Suppressor macrophage (primary cell): ENCODE data around the gene BOD1L2.

Source experiments
- DNase-seq, 4 experiments: peaks; one replicate each; pipeline ENCODE4 v3.0.0-alpha.2; 2020 to 2022

Gene BOD1L2

DNA sequence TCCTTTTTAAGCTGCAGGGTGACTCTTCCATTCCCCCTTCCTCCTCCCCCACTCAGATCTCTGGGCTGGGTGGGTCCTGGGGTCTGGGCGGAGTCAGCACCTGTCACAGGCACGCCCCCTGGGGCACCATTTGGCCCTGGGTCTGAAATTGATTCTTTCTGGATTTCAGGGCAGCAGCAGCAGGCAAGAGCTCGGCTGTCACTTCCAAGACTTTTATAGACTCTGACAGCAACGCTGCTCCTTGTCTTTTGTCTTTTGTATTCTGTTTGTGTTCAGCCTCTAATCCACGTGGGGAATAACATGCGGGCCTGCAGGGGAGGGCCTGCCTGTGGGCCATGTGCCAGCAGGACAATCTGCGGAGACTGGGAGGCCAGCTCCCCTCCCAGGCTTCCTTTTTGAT is 3.9 kb downstream of the BOD1L2 start:
- no peak for DNase-seq

DNA sequence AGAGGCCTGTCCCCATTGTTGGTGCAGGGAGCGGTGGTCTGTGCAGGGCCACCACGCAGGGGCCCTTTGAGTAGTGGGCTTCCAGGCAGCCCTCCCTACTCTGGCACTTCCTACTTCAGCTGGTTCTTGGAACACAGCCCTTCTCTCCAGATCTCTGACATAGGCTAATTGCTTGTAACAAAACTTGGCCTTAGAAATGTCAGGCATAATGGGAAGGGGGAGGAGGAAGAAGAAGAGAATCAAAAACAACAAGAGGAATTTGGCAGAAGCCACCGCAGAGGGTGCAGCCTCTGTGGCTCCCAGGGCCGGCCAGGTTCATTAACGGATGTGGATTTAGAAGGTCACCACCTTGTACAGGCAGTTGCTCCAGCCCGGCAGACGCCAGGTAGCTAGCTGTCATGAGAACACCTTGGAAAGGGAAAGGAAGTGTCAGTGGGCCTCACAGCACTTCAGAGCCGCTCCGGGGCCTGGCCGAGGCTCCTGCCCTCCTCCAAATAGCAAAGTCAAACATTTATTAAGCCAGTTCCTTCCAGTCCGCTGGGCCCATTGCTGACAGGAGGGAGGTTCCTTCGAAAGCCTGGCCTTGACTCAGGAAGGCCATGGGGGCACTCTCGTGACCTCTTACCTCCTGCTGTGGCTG is 7.4 kb downstream of the BOD1L2 start:
- no peak for DNase-seq

DNA sequence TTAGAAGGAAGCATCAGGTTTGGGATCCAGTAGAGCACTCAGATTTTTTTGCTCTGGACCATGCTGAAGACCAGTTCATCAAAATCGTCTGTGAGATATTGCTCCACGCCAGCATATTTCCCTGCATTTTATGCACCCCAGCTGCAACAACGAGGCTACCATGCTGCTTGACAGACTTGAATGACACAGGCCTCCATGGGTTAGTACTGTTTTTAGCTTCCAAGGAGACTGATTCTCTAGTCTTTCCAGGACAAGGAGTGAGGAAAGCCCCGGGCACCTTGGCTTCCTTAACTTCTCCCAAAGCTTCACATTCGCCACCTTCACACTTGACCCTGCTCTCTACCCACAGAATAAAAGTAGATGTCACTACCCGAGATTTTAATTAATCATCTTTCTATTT is 17.5 kb downstream of the BOD1L2 start:
- DNase-seq = no peak

DNA sequence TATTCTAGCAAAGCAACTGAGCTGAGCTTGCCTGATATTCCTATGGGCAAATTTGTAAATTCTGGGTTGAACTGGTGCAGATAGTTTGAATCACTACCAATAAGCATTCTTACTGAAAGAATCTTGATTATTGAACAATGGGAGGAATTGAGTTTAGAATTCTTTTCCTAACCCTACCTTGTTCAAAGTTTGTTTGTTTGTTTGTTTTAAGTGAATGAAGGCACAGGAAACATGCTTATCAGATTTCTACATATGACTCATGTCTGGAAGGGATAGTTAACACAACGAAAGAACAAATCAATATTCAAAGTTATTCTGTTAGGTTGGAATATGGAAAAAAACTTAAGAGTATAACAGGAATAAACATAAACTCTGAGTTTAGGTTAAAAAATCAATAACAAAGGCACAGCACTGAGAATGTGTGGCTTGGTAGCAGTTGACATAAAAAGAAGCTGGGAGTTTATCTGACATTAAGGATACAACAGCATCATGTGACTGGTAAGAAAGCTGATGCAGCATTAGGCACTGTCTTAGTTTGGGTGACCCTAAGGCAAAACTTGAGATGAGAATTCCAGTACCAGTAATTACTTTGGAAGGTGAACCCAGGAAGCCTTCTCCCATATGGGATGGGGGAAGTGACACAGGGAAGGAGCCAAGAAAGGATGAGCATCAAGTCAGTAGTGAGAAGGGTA is 20.9 kb downstream of the BOD1L2 start:
- no peak for DNase-seq

GRCh38 chr18:57171026-57171425 is 24.1 kb downstream of the BOD1L2 start:
- DNase-seq = no peak

DNA sequence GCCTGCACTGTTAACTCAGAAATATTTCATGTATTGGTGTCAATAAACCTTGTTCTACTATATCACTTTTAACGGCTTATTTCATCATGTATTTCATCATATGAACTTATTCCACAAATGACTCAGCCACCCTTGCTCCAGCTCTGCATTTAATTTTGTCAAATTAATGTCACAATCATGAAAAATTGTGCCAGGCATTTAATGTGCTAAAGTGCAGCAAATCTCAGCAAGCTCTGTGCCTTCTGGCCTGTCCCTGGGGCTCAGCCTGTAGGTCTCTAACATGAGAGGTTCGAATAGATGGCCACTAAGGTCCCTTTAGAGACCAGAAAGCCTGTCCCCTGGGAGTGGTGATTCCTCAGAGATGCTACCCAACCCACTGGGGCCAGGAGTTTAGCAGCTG is 28.6 kb downstream of the BOD1L2 start:
- peak in 2 of 4 experiments; percentile 4 to 7 for DNase-seq

DNA sequence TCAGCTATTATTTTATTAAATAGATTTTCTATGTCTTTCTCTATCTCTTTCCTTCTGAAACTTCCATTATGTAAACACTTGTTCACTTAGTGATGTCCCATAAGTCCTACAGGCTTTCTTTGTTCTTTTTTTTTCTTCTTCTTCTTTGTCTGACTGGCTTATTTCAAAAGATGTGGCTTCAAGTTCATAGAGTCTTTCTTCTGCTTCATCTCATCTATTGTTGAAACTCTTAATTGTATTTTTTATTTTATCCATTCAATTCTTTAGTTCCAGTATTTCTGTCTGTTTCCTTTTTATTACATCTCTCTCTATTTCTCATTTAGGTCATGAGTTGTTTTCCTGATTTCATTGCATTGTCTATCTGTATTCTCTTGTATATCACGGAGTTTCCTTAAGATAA is 38.5 kb downstream of the BOD1L2 start:
- no peak for DNase-seq

DNA sequence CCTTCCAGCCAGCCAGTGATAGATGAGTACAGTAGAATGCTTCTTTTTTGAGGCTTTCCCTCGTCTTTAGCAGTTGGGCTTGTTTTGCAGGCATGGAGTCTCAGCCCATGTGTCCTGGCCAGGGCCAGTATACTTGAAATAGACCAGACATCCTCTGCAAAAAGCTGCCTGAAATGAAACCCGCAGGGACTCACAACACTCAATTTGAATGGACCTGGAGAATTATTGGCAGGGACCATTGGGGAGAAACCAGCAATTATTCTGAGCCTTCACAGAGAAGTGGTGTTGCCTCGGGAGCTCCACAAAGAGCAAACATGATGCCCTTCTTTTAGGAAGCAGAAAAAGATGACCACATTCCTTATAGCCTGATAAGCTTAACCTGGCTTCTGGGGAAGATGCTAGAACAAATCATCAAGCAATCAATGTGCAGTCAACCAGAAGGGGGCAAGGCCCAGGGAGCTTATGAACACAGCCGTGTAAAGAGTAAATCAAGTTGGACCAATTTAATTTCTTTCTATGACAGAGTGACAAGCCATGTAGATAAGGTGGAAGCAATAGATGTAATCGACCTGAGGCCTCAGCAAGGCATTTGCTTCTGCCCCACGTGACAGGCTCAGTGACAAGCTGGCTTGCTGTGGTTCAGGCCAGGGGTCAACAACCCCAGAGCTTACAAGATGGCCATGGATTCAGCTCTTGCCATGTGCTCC is 42.1 kb downstream of the BOD1L2 start:
- DNase-seq = no peak

DNA sequence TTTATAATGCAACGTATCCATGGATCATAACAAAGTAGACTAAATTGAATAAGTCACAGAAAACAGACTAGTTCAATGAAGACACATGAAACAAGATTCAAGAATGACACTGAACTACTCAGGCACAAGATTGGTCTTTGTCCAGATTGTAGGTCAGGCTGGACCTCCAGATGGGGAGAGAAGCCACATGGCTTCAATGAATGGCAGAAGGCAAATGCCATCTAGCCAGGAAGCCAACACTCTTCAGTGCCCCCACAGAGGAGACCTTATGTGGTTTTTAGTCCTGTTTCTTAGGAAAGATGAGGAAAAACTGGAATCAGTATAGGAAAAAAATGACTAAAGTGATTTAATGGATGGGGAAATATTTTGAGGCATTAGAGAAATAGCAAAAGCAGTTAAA is 43.1 kb downstream of the BOD1L2 start:
- no peak for DNase-seq

- DNase-seq = no peak
Measured at GRCh38 chr18:57194070-57194469, 47.2 kb downstream of the BOD1L2 start.

DNA sequence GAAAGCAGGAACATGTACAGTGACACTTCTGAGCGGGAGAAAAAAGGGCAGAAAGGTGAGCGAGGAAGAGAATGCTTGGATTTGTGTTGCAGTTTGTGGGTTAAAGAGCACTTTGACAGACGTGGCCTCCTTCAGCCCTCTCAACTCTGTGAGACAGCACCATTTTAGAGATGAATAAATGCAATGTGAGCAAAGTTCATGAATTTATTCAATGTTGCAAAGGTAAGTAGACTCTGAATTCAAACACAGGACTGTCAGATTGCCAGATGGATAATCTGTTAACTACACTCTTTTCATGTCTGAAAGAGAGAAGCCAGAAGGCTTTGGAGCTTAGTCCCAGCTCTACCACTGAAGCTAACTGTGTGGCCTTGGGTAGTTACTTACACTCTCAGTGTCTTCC is 47.7 kb downstream of the BOD1L2 start:
- DNase-seq = no peak

GRCh38 chr18:57195341-57195740 is 48.5 kb downstream of the BOD1L2 start:
- no peak for DNase-seq

DNA sequence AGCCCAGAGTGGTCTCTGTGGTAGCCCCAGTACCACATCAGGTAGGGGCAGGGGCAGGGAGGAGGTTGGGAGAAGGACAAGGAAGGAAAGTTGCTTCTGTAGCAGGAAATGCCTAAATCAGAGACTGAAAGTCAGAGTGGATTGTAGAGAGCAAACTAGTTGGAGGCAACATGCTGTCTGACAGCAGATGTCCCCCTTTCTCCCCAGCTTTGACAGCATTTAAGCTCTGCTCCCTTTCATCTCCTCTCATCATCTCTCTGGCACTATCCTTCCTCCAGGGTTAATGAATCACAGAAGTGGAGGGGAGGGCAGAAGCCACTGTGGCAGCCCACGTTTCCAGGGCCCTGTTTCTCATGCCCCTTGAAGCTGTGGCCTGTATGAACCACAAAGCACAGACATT is 50.4 kb downstream of the BOD1L2 start:
- DNase-seq = no peak

- DNase-seq = no peak
Measured at GRCh38 chr18:57198073-57198472, 51.2 kb downstream of the BOD1L2 start.
